Measurements from ENCODE around the gene CADM2.

CADM2 gene

GRCh38 chr3:84987706-84988504, 29.1 kb downstream of the CADM2 start:
- no peaks in the 10 kb centered on the region for H3K36me3 ChIP-seq (ENCODE audit: control insufficient read depth in 2 of 2, insufficient read depth in 1 of 2, low read length in 2 of 2)
- no peak overlapping the region for H3K27ac ChIP-seq (ENCODE audit: extremely low read depth, low read depth, low read length)
- H3K4me3 ChIP-seq (ENCODE audit: low read depth, low read length): no peak overlapping the region
- H3K9me3 ChIP-seq (ENCODE audit: control insufficient read depth, insufficient read depth, low read depth, low read length): no peaks in the 10 kb centered on the region
- CTCF ChIA-PET: interaction anchor here (0.6 kb wide), 1 partner anchor 17 kb away, joined by 3 read pairs; no protein-coding TSS in a partner anchor
- POLR2A ChIA-PET: no interaction called here
- TF ChIP-seq HOXD13 (CRISPR knock-in tag; IDR thresholded peaks at IDR 0.05; ENCODE audit: borderline replicate concordance) (no peak), PRDM10 (tag by site-specific recombination; IDR thresholded peaks at IDR 0.05) (no peak), ZNF24 (tag by site-specific recombination; IDR thresholded peaks at IDR 0.05) (no peak), ZNF530 (tag by site-specific recombination; IDR thresholded peaks at IDR 0.05; ENCODE audit: low read depth) (no peak), ZNF121 (tag by site-specific recombination; IDR thresholded peaks at IDR 0.05) (no peak), ZNF544 (tag by site-specific recombination; IDR thresholded peaks at IDR 0.05) (no peak), KLF9 (tag by site-specific recombination; IDR thresholded peaks at IDR 0.05; ENCODE audit: low read depth) (no peak), ZNF549 (tag by site-specific recombination; IDR thresholded peaks at IDR 0.05) (no peak), KLF1 (tag by site-specific recombination; IDR thresholded peaks at IDR 0.05) (no peak), ZNF449 (tag by site-specific recombination; IDR thresholded peaks at IDR 0.05) (no peak), ZNF76 (tag by site-specific recombination; IDR thresholded peaks at IDR 0.05; ENCODE audit: borderline replicate concordance, low read depth) (no peak), ZNF48 (tag by site-specific recombination; IDR thresholded peaks at IDR 0.05) (no peak)
- TF ChIP-seq, protein P1, sequence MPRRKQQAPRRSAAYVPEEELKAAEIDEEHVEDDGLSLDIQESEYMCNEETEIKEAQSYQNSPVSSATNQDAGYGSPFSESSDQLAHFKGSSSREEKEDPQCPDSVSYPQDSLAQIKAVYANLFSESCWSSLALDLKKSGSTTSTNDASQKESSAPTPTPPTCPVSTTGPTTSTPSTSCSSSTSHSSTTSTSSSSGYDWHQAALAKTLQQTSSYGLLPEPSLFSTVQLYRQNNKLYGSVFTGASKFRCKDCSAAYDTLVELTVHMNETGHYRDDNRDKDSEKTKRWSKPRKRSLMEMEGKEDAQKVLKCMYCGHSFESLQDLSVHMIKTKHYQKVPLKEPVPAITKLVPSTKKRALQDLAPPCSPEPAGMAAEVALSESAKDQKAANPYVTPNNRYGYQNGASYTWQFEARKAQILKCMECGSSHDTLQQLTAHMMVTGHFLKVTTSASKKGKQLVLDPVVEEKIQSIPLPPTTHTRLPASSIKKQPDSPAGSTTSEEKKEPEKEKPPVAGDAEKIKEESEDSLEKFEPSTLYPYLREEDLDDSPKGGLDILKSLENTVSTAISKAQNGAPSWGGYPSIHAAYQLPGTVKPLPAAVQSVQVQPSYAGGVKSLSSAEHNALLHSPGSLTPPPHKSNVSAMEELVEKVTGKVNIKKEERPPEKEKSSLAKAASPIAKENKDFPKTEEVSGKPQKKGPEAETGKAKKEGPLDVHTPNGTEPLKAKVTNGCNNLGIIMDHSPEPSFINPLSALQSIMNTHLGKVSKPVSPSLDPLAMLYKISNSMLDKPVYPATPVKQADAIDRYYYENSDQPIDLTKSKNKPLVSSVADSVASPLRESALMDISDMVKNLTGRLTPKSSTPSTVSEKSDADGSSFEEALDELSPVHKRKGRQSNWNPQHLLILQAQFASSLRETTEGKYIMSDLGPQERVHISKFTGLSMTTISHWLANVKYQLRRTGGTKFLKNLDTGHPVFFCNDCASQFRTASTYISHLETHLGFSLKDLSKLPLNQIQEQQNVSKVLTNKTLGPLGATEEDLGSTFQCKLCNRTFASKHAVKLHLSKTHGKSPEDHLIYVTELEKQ (tag by site-specific recombination; IDR thresholded peaks at IDR 0.05; ENCODE audit: borderline replicate concordance): no peak
- TF ChIP-seq, protein P2, sequence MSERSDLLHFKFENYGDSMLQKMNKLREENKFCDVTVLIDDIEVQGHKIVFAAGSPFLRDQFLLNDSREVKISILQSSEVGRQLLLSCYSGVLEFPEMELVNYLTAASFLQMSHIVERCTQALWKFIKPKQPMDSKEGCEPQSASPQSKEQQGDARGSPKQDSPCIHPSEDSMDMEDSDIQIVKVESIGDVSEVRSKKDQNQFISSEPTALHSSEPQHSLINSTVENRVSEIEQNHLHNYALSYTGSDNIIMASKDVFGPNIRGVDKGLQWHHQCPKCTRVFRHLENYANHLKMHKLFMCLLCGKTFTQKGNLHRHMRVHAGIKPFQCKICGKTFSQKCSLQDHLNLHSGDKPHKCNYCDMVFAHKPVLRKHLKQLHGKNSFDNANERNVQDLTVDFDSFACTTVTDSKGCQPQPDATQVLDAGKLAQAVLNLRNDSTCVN (tag by site-specific recombination; optimal IDR thresholded peaks at IDR 0.05): no peak
- TF ChIP-seq, protein P3, sequence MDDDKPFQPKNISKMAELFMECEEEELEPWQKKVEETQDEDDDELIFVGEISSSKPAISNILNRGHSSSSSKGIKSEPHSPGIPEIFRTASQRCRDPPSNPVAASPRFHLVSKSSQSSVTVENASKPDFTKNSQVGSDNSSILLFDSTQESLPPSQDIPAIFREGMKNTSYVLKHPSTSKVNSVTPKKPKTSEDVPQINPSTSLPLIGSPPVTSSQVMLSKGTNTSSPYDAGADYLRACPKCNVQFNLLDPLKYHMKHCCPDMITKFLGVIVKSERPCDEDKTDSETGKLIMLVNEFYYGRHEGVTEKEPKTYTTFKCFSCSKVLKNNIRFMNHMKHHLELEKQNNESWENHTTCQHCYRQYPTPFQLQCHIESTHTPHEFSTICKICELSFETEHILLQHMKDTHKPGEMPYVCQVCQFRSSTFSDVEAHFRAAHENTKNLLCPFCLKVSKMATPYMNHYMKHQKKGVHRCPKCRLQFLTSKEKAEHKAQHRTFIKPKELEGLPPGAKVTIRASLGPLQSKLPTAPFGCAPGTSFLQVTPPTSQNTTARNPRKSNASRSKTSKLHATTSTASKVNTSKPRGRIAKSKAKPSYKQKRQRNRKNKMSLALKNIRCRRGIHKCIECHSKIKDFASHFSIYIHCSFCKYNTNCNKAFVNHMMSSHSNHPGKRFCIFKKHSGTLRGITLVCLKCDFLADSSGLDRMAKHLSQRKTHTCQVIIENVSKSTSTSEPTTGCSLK (tag by site-specific recombination; IDR thresholded peaks at IDR 0.05): no peak
- no peaks in the 10 kb centered on the region for H3K4me1 ChIP-seq (ENCODE audit: control insufficient read depth, insufficient read depth, low read length)
